Astrocyte of the cerebellum (primary cell): ENCODE data around the gene MACC1.

Source experiments
- DNase-seq: peaks from one replicate; pipeline ENCODE4 v3.0.0-alpha.2; 2011; ENCODE audit warnings: low read depth
- H3K4me3 ChIP-seq: 2 replicates; pipeline ENCODE4 v1.5.1; 2011; ENCODE audit warnings: mild to moderate bottlenecking, low read depth, low read length, moderate library complexity
- in situ Hi-C: cut with HindIII; loops from 2 replicates; pipeline ENCODE4 v1.10.0; 2017; ENCODE audit warnings: low sequenced_read_pairs
- TF ChIP-seq, protein P1 (sequence below): IDR thresholded peaks from 2 replicates; pipeline ENCODE4 v1.5.1; 2012; ENCODE audit warnings: low read length, low read depth, moderate library complexity, mild to moderate bottlenecking; ENCODE audit errors: missing control alignments

Gene MACC1

DNA sequence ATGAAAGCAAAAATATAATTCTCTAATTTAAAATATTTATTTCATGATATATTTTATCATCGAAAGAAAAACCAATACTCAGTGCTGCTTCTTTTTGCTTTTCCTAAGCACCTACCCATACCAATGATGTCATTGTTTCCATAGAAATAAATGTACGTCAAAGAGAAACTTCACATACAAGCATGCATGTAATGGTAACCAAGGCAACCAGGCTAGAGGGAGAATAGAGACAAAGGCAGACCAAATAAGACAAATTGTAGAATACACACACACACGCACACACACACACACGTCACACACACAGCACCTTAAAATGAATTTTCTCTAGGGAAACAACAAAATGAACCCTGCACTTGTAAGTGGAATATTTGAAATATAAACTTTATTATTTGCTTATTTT lies 75.5 kb downstream of the MACC1 start:
- TF ChIP-seq, protein P1, sequence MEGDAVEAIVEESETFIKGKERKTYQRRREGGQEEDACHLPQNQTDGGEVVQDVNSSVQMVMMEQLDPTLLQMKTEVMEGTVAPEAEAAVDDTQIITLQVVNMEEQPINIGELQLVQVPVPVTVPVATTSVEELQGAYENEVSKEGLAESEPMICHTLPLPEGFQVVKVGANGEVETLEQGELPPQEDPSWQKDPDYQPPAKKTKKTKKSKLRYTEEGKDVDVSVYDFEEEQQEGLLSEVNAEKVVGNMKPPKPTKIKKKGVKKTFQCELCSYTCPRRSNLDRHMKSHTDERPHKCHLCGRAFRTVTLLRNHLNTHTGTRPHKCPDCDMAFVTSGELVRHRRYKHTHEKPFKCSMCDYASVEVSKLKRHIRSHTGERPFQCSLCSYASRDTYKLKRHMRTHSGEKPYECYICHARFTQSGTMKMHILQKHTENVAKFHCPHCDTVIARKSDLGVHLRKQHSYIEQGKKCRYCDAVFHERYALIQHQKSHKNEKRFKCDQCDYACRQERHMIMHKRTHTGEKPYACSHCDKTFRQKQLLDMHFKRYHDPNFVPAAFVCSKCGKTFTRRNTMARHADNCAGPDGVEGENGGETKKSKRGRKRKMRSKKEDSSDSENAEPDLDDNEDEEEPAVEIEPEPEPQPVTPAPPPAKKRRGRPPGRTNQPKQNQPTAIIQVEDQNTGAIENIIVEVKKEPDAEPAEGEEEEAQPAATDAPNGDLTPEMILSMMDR: no peak
- H3K4me3 ChIP-seq: no peak overlapping the region
- DNase-seq: peak; percentile 62
- in situ Hi-C loops: no loop called here

DNA sequence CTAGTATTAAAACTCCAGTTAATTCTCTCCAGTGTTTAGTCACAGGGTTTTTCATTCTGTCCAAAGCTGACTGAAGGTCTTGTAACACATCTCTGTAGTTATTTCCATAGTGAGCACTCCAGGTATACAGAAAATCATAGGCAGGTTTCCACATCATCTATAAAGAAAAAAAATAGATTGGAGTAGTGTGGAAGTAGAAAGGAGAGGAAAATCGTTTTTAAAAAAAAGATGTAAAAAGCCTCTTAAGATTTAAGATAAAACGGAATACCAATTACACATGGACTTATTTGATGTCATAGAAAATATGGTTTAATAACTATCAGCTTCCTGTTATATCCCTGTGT lies 76.2 kb downstream of the MACC1 start:
- no peak overlapping the region for H3K4me3 ChIP-seq
- TF ChIP-seq, protein P1: no peak
- DNase-seq: no peak
- in situ Hi-C loops: no loop called here

DNA sequence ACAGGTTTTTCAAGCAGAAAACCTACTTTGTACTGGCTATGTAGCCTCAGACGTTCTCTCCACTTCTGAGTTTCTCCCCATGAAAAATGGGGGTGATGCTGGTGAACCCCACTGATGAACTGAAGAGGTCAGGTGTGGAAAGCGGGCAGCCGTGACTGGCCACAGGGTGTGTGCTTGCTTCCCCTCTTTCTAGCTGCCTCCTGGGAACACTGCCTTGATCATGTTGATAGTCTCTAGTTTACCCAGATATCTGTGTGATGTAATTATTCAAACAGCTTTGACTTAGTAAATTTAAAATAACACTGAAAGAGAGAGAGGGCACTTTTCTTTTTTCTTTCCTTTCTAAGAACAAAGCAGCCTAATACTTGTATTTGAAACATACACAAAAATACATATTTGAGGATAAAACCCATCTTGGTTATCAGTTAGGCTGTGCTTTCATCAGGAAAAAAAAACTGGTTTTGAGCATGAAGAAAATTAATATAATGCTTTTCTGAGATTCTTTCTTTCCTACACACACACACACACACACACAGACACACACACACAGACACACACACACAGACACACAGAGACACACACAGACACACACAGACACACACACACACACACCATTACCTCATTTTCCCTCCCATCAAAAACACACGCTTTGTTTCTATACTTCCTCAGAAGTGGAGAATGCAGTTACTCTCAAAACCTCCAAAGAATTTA lies 76.7 kb downstream of the MACC1 start:
- TF ChIP-seq, protein P1: no peak
- H3K4me3 ChIP-seq: no peak overlapping the region
- no peak for DNase-seq
- in situ Hi-C loops: no loop called here

DNA sequence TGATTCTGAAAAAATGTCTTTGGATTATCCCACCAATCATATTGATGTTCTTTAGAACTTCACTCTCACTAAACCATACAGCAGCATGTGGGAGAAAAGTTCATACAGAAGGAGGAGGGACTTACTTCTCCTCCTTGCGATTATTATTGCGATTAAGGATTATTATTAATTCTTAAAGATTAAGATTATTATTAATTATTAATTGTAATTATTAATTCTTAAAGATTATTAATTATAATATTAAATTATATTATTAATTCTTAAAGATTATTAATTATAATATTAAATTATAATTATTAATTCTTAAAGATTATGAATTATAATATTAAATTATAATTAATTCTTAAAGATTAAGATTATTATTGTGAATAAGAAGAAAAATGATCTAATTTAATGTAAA lies 80.5 kb downstream of the MACC1 start:
- TF ChIP-seq, protein P1: no peak
- in situ Hi-C loops: no loop called here
- no peak overlapping the region for H3K4me3 ChIP-seq
- DNase-seq: no peak

DNA sequence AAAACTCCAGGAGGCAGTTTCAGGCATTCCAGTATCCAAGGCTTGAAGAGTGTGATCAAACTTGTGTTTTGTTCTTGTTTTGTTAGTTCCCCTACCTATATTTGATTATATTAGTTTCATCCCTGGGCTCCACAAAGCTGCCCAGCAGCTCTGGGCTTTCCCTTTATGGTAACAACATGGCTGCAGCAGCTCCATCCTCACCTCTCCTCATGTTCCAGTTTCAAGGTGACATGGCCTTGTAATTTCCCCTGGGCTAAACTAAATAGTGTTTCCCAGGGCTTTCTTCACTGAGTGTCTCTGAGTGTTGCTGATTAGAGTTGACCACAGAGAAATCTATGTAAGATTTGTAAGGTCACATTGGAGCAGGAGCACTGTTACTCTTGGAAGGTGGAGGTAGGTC lies 83.4 kb downstream of the MACC1 start:
- no peak overlapping the region for H3K4me3 ChIP-seq
- in situ Hi-C loops: no loop called here
- TF ChIP-seq, protein P1: no peak
- DNase-seq: no peak

DNA sequence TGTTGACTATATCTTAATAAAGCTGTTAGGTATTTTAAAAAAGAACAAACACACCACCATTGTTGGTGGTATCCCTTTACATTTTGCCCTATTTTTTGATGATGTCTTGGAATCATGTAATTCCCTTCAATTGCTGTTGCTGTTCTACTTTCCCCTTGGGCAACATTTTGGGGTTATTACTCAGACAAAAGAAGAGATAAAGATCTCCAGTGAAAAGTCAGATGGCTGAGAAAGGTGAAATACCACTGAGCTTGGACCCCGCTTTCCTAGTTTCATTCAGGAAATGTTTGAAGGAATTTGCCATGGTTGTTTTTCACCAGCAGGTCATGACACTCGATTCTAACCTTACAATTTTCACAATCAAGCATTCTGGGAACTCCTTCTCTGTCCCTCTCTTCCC lies 84.6 kb downstream of the MACC1 start:
- no peak for DNase-seq
- no peak overlapping the region for H3K4me3 ChIP-seq
- in situ Hi-C loops: no loop called here

More for the DNA sequence above, 84.6 kb downstream of the MACC1 start:
- TF ChIP-seq, protein P1: no peak
